A549 treated with Mapracorat at 1 μM for 4 hours (cell line): ENCODE measurements around the gene SPX. TPM values are rescaled to one million over a fixed set of nuclear protein-coding genes. Genes with fewer than 3 reads are reported as not detected.

Experiments
- total RNA-seq: library from RNA; stranded (reverse); fragments of 200-300 nt; extraction: Qiagen RNA extraction; gene quantifications from 5 replicates; pipeline ENCODE4 v1.2.3, GENCODE V29; 2022

SPX gene, protein sequence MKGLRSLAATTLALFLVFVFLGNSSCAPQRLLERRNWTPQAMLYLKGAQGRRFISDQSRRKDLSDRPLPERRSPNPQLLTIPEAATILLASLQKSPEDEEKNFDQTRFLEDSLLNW
- 2.8 to 4.0 TPM (median 3.3 TPM) in 5 replicates for total RNA-seq

DNA sequence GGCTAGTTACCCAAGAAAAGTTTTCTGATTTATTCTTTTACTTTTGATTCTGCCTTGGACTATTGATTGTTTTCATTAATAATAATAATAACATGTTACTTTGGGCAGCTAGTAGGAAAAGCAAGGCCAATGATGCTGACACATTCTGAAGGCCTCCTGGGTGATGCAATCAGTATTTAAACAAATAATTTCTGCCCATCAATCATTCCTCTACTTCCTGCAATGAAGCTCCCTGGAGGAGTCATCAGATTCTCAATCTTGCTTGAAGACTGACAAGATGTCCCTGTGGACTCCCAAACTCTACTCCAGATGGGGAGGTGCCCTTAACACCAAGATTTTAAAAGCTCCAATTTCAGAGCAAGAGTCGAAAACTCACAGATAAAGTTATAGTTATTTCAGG, at the start of gene SPX:
Gene SPX, plus strand, starts transcription at position 244 of the 400 bp plus-strand sequence. CDS start 177 bp downstream, outside the sequence.

DNA sequence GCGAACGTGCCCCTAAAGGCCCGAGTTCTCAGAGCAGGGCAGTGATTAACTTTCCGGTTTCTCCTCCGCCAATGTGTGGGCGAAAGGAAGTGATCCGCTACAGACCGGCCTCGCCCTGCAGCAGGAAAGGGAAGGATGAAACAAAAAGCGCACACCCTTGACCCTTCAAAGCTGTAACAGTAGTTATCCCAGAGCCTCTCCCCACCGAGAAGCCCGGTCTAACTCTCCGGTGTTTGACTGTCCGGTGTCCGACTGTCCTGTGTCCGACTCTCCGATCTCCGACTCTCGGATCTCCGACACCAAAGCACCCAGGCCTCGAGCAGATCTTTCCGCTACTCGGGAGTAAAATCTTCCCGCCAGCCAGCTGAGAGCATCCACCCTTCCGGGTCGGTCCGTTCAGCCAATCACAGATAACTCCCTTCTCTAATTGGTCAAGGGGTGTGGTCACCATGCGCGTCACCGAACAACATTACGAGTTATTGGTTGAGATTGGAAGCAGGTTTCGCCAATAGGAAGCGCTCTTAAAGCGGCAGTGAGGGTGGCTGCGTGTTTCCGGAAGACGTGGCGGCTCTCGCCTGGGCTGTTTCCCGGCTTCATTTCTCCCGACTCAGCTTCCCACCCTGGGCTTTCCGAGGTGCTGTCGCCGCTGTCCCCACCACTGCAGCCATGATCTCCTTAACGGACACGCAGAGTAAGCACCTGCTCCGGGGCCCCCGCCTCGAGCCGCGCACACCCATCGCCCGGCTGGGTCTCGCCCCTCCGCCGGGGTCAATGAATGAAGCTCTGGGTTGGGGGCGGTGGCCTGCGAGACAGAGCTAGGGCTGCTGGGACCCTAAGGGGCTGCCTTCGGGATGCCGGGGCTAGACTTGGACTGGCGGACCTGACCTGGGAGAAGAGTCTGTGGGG, 24.6 kb upstream of the SPX start, which contains the start of the genes GOLT1B and RECQL:
Gene GOLT1B, plus strand, starts transcription at position 532 of the 906 bp plus-strand sequence. Its CDS starts 135 bp downstream, at position 667.
Gene RECQL, minus strand, starts transcription at position 378 of the 906 bp plus-strand sequence. CDS start 2,065 bp downstream, outside the sequence.

Other genes with a start within 250 kb of the SPX start
- gene SLCO1A2, start 191.4 kb upstream of the SPX start, total RNA-seq: 0.13 TPM in 1 of 5 replicates, not detected in the others
- gene IAPP, start 153.4 kb upstream of the SPX start, total RNA-seq: not detected in 5 replicates
- gene PYROXD1, start 88.6 kb upstream of the SPX start, total RNA-seq: 6.5 to 7.9 TPM (median 6.9 TPM) in 5 replicates
- gene RECQL, start 24.7 kb upstream of the SPX start, total RNA-seq: 47.5 to 70.4 TPM (median 65.8 TPM) in 5 replicates
- gene GOLT1B, start 24.5 kb upstream of the SPX start, total RNA-seq: 69.7 to 115 TPM (median 96.1 TPM) in 5 replicates
- 0.10 TPM in 1 of 5 replicates, not detected in the others for gene GYS2, start 78.6 kb downstream of the SPX start, total RNA-seq
- 1,524 to 1,708 TPM (median 1,593 TPM) in 5 replicates for gene LDHB, start 131.5 kb downstream of the SPX start, total RNA-seq
- gene KCNJ8, start 248.4 kb downstream of the SPX start, total RNA-seq: 0.14 to 0.57 TPM (median 0.44 TPM) in 5 replicates